ENCODE results near the gene CHSY3. TPM values are rescaled to one million over a fixed set of nuclear protein-coding genes. Genes with fewer than 3 reads are reported as not detected.

Gene CHSY3
- total RNA-seq (2014; rRNA removed; shearing (Covaris generic)), result 0.03 and 0.24 TPM in 2 replicates

DNA sequence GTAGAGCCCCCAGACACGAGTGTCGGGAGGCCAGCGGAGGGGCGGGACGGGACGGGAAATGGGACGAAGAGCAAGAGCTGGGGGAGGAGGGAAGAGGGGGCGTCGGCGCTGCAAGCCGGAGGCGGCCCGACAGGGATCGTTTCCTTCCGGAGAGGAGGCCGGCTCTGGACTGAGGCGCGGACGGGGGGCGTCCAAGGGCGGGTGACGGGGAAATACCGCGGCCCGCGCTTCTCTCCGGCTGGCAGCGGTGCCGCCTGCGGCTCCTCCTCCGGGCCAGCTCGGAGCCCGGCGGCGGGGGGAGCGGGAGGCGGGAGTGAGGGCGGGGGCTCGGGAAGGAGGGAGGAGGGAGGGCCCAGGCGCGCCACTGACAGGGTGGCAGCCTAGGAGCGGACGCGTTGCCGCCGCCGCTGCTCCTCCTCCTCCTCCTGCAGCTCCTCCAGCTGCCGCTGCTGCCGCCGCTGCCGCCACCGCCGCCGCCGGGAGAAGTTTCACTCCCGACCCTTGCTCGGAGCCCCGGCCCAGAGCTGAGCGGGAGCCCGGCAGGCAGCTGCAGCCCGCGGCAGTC, at the start of gene CHSY3:
Gene CHSY3, plus strand, starts transcription at position 364 of the 565 bp plus-strand sequence.
- Histone ChIP-seq H3K4me1 (replicated peaks) (peaks cover 18% of the 10 kb centered on the region), H3K36me3 (0 out of 2 replicates have a peak, but pooled peaks cover 4% of the 10 kb centered on the region), H3K27me3 (replicated peaks) (peaks cover 56% of the 10 kb centered on the region), H3K27ac (no peak within 1 kb of the TSS), H3K9me3 (replicated peaks) (no peaks in the 10 kb centered on the region), H3K4me3 (peak within 1 kb of the TSS; percentile 48)
- peak; percentile 58 to 82 for DNase-seq (ENCODE audit: low read depth in 1 of 2, low spot score in 2 of 2)

DNA sequence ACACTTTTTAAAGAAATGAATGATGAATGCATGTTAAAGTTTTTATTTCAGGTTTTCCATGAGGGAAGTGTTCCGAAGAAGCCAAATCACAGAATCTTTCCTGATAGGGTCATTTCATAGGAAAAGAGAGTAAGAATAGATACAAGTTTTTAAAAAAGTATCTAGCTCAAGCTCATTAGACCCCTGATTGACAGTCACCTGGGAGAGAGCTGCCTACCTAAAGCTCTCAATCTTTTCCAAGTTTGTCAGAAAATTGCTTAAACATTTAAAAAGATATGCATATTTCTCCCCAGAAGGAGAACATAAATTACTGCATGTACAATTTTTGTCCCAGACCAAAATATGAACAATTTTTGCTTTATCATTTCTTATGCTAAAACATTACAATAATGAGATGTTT, 47.9 kb upstream of the CHSY3 start:
- Histone ChIP-seq H3K9me3 (replicated peaks) (peaks cover 4% of the 10 kb centered on the region; the same call in 1 of the 2 replicates), H3K4me1 (replicated peaks) (no peaks in the 10 kb centered on the region), H3K27me3 (replicated peaks) (no peaks in the 10 kb centered on the region), H3K4me3 (no peak overlapping the region), H3K27ac (no peak overlapping the region), H3K36me3 (no peaks in the 10 kb centered on the region)
- no peak for DNase-seq (ENCODE audit: low read depth in 1 of 2, low spot score in 2 of 2)

DNA sequence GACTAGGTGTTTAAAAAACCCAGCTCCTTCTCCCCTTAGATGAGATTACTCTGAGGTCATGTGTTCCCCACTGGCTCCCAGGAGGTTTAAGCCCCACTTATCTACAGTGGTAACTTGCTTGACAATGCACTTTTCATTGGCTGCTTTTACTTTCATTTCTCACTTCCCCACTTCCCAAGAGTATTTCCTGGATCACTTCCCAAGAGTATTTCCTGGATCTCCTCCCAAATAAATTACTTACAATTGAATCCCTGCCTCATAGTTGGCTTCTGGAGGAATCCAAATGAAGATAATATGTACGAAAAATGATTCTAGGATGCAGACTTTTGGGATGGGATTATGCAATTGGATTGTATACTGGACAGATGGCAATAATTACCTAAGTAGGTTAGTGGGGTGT, 47.1 kb upstream of the CHSY3 start:
- Histone ChIP-seq H3K27me3 (replicated peaks) (no peaks in the 10 kb centered on the region), H3K9me3 (replicated peaks) (peaks cover 4% of the 10 kb centered on the region), H3K27ac (no peak overlapping the region), H3K36me3 (no peaks in the 10 kb centered on the region), H3K4me1 (replicated peaks) (no peaks in the 10 kb centered on the region), H3K4me3 (no peak overlapping the region)
- DNase-seq (ENCODE audit: low read depth in 1 of 2, low spot score in 2 of 2), result no peak

DNA sequence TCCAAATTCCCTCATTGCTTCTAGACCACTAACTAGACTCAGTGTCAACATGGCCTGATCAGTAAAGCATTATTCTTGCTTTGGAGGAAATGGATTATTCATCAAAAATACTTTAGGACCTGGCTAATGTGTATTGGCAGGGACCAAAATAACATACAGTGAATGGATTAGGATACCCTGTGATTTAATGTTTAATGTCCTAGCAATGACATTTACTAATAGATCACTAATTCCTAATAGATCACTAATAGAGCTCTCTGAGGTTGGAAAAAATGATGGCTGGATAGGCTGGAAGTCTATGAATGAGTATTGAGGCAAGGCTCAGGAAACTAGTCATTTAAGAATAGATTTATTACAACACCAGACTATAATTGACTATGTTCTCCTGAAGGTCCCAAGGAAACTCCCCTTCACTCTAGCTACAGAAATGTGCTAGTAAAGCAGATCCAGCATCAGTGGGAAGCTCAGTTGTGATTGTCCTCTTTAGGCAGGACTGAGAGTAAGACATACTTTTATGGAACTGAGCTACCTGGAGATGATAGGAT, 46.1 kb upstream of the CHSY3 start:
- Histone ChIP-seq H3K4me1 (replicated peaks) (no peaks in the 10 kb centered on the region), H3K9me3 (replicated peaks) (peaks cover 4% of the 10 kb centered on the region), H3K27ac (no peak overlapping the region), H3K36me3 (no peaks in the 10 kb centered on the region), H3K27me3 (replicated peaks) (no peaks in the 10 kb centered on the region), H3K4me3 (no peak overlapping the region)
- no peak for DNase-seq (ENCODE audit: low read depth in 1 of 2, low spot score in 2 of 2)

DNA sequence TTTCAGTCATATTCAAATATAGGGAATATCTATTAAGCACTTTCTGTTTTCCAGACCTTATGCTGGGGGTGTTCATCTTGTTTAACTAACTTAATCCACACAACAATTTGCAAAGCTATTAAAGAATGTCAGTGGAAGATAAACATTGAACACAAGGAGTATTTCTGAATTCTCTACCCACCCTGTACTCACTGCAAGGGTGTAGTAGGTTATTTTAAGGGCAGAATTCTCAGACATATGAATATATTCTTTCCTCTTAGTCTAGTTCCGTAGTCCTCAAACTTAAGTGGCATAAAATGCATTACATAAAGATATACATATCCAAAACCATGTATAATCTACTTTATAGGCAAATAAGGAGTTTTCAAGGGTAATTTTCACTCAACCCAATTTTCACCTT, 19.9 kb upstream of the CHSY3 start:
- DNase-seq (ENCODE audit: low read depth in 1 of 2, low spot score in 2 of 2), result no peak
- H3K27ac ChIP-seq, result no peak overlapping the region
- H3K27me3 ChIP-seq (replicated peaks), result no peaks in the 10 kb centered on the region
- H3K4me3 ChIP-seq, result no peak overlapping the region
- H3K36me3 ChIP-seq, result no peaks in the 10 kb centered on the region
- no peaks in the 10 kb centered on the region for H3K4me1 ChIP-seq (replicated peaks)
- no peaks in the 10 kb centered on the region for H3K9me3 ChIP-seq (replicated peaks)

DNA sequence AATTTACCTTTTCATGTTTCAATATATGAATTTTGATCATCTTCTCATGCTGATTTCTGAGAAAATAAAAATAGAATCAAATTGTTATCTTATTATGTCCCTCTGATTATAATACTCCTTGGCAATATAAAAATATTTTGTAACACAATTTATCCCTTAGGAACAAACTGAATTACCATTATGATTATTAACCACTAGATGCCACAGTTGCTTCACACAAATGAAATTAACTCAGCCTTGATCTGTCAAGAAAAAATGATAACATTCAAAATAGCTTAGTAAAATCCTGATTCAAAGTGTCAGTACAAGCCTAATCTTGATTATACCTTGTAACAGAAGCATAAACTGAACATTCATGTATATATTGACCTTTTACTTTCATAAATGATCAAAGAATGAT, 4.8 kb upstream of the CHSY3 start:
- Histone ChIP-seq H3K4me3 (no peak overlapping the region), H3K4me1 (replicated peaks) (peaks cover 5% of the 10 kb centered on the region), H3K9me3 (replicated peaks) (no peaks in the 10 kb centered on the region), H3K36me3 (0 out of 2 replicates have a peak, but pooled peaks cover under 1% of the 10 kb centered on the region), H3K27me3 (replicated peaks) (peaks cover 21% of the 10 kb centered on the region), H3K27ac (no peak overlapping the region)
- no peak for DNase-seq (ENCODE audit: low read depth in 1 of 2, low spot score in 2 of 2)

DNA sequence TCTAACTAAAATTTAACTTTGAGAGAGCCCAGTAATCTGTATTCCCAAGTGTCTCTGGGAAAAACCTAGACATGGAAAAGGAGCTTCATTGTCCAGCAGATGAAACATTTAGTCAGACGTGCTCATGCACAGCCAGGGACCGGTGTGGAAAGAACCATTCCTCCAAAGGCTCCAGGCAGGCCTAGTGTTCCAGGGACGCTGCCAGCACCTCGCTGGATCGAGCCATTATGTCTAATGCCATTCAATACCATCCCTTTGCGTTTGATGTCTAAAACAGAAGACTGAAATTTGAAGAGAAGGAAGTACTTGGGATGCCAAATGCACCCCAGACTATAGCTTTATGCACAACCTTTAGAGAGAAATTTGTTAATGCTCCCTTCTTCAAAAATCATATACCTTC, 1.4 kb upstream of the CHSY3 start:
- DNase-seq (ENCODE audit: low read depth in 1 of 2, low spot score in 2 of 2), result no peak
- H3K4me3 ChIP-seq, result no peak overlapping the region
- no peak overlapping the region for H3K27ac ChIP-seq
- H3K4me1 ChIP-seq (replicated peaks), result peaks cover 18% of the 10 kb centered on the region
- H3K27me3 ChIP-seq (replicated peaks), result peaks cover 54% of the 10 kb centered on the region
- 0 out of 2 replicates have a peak, but pooled peaks cover 4% of the 10 kb centered on the region for H3K36me3 ChIP-seq
- H3K9me3 ChIP-seq (replicated peaks), result no peaks in the 10 kb centered on the region

DNA sequence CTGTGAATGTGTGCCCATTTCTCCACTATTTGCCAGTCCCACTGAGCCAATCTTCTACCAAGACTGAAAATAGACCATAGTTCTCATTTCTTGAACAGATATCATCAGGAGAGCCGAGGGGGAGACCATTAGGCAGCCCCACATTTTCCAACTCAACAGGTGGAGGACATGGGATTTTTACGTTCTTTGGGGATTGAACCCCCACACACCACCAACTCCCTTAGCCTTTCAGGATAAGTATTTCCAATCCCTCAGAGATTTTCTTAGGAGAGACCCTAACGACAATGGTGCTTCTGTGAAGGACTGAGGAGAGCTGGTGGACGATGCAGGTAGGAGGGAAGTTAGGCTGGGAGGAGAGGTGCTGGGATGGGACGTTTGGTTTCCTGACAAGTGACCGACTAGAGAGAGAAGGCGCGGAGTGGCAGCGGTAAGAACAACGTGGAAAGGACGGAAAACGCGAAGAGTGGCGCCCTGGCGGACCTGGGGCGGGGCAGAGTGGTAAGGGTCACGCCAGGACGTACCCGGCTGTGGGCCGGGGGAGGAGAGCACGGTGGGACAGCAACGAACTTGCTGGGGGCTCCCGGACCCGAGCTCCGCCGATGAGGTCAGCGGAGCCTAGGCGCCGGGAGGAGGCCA, 681 bp upstream of the CHSY3 start:
- no peaks in the 10 kb centered on the region for H3K9me3 ChIP-seq (replicated peaks)
- peaks cover 55% of the 10 kb centered on the region for H3K27me3 ChIP-seq (replicated peaks)
- H3K4me1 ChIP-seq (replicated peaks), result peaks cover 18% of the 10 kb centered on the region
- DNase-seq (ENCODE audit: low read depth in 1 of 2, low spot score in 2 of 2), result no peak
- 0 out of 2 replicates have a peak, but pooled peaks cover 4% of the 10 kb centered on the region for H3K36me3 ChIP-seq
- H3K4me3 ChIP-seq, result peak overlapping the region; percentile 48
- H3K27ac ChIP-seq, result no peak overlapping the region

DNA sequence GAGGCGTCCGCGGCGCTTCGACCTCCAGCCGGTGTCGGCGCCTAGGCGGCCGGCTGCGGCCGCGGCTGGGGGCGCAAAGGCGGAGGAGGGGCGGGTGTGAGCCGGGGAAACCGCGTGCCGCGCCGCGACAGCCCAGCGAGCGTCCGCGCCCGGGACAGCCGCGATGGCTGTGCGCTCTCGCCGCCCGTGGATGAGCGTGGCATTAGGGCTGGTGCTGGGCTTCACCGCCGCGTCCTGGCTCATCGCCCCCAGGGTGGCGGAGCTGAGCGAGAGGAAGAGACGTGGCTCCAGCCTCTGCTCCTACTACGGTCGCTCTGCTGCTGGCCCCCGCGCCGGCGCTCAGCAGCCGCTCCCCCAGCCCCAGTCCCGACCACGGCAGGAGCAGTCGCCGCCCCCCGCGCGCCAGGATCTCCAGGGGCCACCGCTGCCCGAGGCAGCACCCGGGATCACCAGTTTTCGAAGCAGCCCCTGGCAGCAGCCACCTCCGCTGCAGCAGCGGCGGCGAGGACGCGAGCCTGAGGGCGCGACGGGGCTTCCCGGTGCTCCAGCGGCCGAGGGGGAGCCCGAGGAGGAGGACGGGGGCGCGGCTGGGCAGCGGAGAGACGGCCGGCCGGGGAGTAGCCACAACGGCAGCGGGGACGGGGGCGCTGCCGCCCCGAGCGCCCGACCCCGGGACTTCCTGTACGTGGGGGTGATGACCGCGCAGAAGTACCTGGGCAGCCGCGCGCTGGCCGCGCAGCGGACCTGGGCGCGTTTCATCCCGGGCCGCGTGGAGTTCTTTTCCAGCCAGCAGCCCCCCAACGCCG, 605 bp downstream of the CHSY3 start:
- H3K9me3 ChIP-seq (replicated peaks), result no peaks in the 10 kb centered on the region
- no peak for DNase-seq (ENCODE audit: low read depth in 1 of 2, low spot score in 2 of 2)
- H3K27me3 ChIP-seq (replicated peaks), result peaks cover 56% of the 10 kb centered on the region
- H3K27ac ChIP-seq, result no peak overlapping the region
- peak overlapping the region; percentile 48 for H3K4me3 ChIP-seq
- peaks cover 18% of the 10 kb centered on the region for H3K4me1 ChIP-seq (replicated peaks)
- H3K36me3 ChIP-seq, result 0 out of 2 replicates have a peak, but pooled peaks cover 4% of the 10 kb centered on the region

DNA sequence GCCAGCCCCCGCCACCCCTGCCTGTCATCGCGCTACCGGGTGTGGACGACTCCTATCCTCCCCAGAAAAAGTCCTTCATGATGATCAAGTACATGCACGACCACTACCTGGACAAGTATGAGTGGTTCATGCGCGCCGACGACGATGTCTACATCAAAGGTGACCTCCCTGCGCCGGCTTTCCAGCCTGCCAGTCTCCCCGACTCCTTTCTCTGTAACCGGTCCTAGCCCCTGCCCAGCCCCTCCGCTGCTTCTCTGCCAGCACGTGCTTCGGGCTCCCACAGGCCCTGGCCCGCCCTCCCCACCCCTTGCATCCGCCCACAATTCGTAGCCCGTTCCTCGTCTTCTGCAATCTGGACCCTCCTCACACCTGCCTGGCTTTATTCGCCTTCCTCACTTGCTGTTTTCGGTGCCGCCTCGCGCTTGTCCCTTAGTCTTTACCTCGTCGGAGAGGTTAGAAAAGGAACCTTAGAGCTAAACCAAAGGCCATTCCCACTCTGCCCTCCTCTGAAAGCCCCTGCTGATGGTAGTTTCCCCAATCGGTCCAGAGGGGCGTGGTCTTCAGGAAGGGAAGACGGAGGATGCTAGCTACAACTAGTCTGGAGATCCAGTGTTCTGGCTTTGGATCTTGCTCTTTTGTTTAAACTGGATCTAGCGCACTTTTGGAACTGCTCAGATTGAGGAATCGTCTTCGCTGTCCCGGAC, 1.4 kb downstream of the CHSY3 start:
- Histone ChIP-seq H3K4me1 (replicated peaks) (peaks cover 18% of the 10 kb centered on the region), H3K4me3 (no peak overlapping the region), H3K27me3 (replicated peaks) (peaks cover 56% of the 10 kb centered on the region), H3K9me3 (replicated peaks) (no peaks in the 10 kb centered on the region), H3K27ac (no peak overlapping the region), H3K36me3 (0 out of 2 replicates have a peak, but pooled peaks cover 4% of the 10 kb centered on the region)
- no peak for DNase-seq (ENCODE audit: low read depth in 1 of 2, low spot score in 2 of 2)

DNA sequence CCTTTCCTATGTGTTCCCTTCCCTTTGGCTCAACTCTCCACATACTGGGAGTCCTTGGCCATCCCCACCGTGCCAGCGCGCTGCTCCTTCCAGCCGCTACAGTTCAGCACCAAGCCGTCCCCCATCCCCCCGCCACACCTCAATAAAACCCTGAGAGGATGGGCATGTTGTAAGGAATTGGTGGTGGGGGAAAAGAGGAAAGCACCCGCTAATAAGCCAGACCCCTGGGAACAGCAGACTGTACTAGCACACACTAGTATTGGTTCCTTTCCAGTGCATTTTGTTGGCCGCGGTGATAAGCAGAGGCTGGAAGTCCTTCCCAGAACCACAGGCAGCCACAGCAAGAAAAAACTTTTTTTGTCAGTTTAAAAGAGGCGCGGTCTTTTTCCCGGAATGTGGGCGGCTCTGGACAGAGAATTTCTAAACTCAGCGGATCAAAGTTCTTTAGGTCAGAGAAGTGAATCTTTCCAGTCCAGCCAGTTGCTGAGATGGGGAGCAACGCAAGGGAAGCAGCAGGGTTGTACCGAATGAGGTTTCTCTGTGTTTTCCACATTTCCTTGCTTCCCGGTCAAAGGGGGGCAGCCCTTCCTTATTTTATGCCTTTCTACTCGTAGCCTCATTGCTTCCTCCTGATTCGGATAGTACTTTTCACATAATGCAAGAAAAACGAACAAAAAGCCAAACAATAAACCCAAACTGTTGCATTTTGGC, 2.1 kb downstream of the CHSY3 start:
- Histone ChIP-seq H3K4me1 (replicated peaks) (peaks cover 18% of the 10 kb centered on the region), H3K9me3 (replicated peaks) (no peaks in the 10 kb centered on the region), H3K27ac (no peak overlapping the region), H3K4me3 (no peak overlapping the region), H3K27me3 (replicated peaks) (peaks cover 56% of the 10 kb centered on the region), H3K36me3 (0 out of 2 replicates have a peak, but pooled peaks cover 4% of the 10 kb centered on the region)
- DNase-seq (ENCODE audit: low read depth in 1 of 2, low spot score in 2 of 2), result no peak

DNA sequence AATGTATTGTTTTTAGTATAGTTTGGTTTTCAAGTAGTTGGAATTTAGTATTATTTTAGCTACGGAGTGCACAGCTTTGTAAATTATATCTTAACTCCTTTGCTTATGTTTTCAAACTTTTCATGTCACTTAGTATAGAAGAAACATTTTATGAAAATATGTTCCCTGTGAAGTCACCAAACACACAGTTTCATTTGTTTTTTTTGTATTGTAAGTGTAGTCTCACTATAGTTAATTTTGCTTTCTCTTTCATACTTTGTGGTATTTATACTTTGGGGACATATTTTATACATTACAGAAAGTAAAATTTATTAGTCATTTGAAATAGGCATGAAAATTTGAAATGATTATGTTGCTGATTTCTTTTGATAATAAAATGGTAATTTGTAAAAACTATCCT, 5.0 kb downstream of the CHSY3 start:
- Histone ChIP-seq H3K36me3 (0 out of 2 replicates have a peak, but pooled peaks cover 4% of the 10 kb centered on the region), H3K4me3 (no peak overlapping the region), H3K4me1 (replicated peaks) (peaks cover 14% of the 10 kb centered on the region), H3K9me3 (replicated peaks) (no peaks in the 10 kb centered on the region), H3K27ac (no peak overlapping the region), H3K27me3 (replicated peaks) (peaks cover 39% of the 10 kb centered on the region)
- DNase-seq (ENCODE audit: low read depth in 1 of 2, low spot score in 2 of 2), result no peak

Measured in SJSA1 (cell line).